Lung (tissue), 12 donors: Measurements from ENCODE around the gene FOXP2. TPM values are rescaled to one million over a fixed set of nuclear protein-coding genes. Genes with fewer than 3 reads are reported as not detected.
A peak's percentile ranks its signal among the peaks of the same experiment; 100 is the strongest.

Source experiments
- ATAC-seq: fragments of 200-7000 bp; cut with Tn5 transposase; one replicate; pipeline ENCODE4 v1.9.1; 2020; ENCODE audit warnings: moderate number of reproducible peaks; ENCODE audit not compliant: insufficient read depth, low FRiP score
- DNase-seq, 3 donors: peaks; one replicate each; pipeline ENCODE4 v3.0.0-alpha.2; 2013 to 2017
- H3K27ac ChIP-seq, 2 donors: one replicate each; pipeline ENCODE4 v1.5.1; 2013; ENCODE audit warnings: mild to moderate bottlenecking in 2 of 2, moderate library complexity in 2 of 2, control low read depth in 1 of 2, inconsistent platforms in 1 of 2, low read depth in 1 of 2, low read length in 1 of 2
- H3K27me3 ChIP-seq, 3 donors: one replicate each; pipeline ENCODE4 v1.5.1; 2013; ENCODE audit warnings: low read length in 2 of 3; ENCODE audit not compliant: control insufficient read depth in 3 of 3, insufficient read depth in 3 of 3
- H3K36me3 ChIP-seq, 4 donors: one replicate each; pipeline ENCODE4 v1.5.1; 2013; ENCODE audit warnings: low read length in 4 of 4, mild to moderate bottlenecking in 1 of 4, moderate library complexity in 1 of 4; ENCODE audit not compliant: control insufficient read depth in 4 of 4, insufficient read depth in 4 of 4
- H3K4me1 ChIP-seq, 5 donors: one replicate each; pipeline ENCODE4 v1.5.1; 2013; ENCODE audit warnings: low read length in 5 of 5, mild to moderate bottlenecking in 2 of 5, moderate library complexity in 1 of 5; ENCODE audit not compliant: control insufficient read depth in 5 of 5, insufficient read depth in 5 of 5
- H3K4me3 ChIP-seq: one replicate; pipeline ENCODE4 v1.5.1; 2013; ENCODE audit warnings: mild to moderate bottlenecking, control low read depth, moderate library complexity
- H3K9ac ChIP-seq, 2 donors: one replicate each; pipeline ENCODE4 v1.5.1; 2013; ENCODE audit warnings: low read length in 2 of 2, control low read depth in 1 of 2; ENCODE audit not compliant: insufficient read depth in 1 of 2
- H3K9me3 ChIP-seq, 4 donors: one replicate each; pipeline ENCODE4 v1.5.1; 2013; ENCODE audit warnings: low read length in 3 of 4, mild to moderate bottlenecking in 1 of 4, moderate library complexity in 1 of 4; ENCODE audit not compliant: control insufficient read depth in 4 of 4, insufficient read depth in 3 of 4
- CTCF ChIP-seq: IDR thresholded peaks from 2 replicates; pipeline ENCODE4 v1.5.1; 2012; ENCODE audit warnings: mild to moderate bottlenecking; ENCODE audit errors: control extremely low read depth, extremely low read depth
- WGBS, 2 donors: extraction: QIAGEN DNeasy Blood & Tissue Kit; methylation state at CpG; one replicate each; pipeline ENCODE4 v1.1.7; 2013; 5-methylcytosine and 5-hydroxymethylcytosine counted together
- polyA plus RNA-seq, 2 donors: library from polyadenylated mRNA; stranded (reverse); fragments of 200-250 nt; gene quantifications; one replicate each; pipeline ENCODE4 v1.2.1, GENCODE V29; 2013
- total RNA-seq, 2 donors: library from RNA; depleted of rRNA in 1 of 2; stranded (reverse); fragments of >200 nt in 1 of 2; gene quantifications; one replicate each; pipeline ENCODE4 v1.2.1, GENCODE V29; 2014 to 2021
- donor health status: control.
- donor health status: control.
- donor health status: Bipolar disorder and iron deficiency.
- donor health status: healthy.
- donor health status: DM: yes; HTN: yes; CAD: no.

Gene FOXP2
- total and polyA plus RNA-seq, 4 donors = 0.93 to 49.3 (median 5.0) TPM

DNA sequence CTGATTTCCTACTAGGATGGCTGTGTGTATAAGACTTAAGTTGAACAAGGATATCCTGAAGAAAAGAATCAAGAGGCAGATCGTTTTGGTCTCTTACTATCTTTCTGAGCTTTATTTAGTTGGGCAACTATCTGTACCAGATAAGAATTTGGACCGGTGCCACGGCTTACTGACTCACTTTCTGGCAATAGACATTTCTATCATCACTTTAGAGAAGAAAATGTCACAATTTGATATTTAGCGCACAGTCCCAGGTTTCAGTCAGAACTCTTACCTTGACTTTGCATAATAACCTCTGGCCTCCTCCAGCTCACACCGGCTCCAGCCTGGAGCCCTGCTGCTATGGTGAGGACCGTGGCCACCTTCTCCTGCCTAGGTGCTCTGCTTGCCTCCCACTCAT, 289.1 kb downstream of the FOXP2 start:
- Histone ChIP-seq H3K27ac (no peak overlapping the region), H3K27me3 (no peaks in the 10 kb centered on the region), H3K4me1 (no peaks in the 10 kb centered on the region), H3K4me3 (no peak overlapping the region), H3K9me3 (peaks cover 0 to 5% (median 0%) of the 10 kb centered on the region in 4 donors), H3K9ac (no peak overlapping the region), H3K36me3 (no peaks in the 10 kb centered on the region)
- no peak for TF ChIP-seq CTCF
- DNase-seq = peak in 2 of 3 donors; percentile 5 to 14
- no peak for ATAC-seq
- WGBS, 2 donors = 80 to 89% methylated on average over 6 of the region's 6 CpGs

- no peaks in the 10 kb centered on the region for H3K27me3 ChIP-seq
- H3K36me3 ChIP-seq = no peaks in the 10 kb centered on the region
- no peak overlapping the region for H3K27ac ChIP-seq
- no peaks in the 10 kb centered on the region for H3K4me1 ChIP-seq
- ATAC-seq (no peak), DNase-seq (no peak)
- H3K9ac ChIP-seq = no peak overlapping the region
- peaks cover 0 to 5% (median 0%) of the 10 kb centered on the region in 4 donors for H3K9me3 ChIP-seq
- WGBS, 2 donors = 82 to 84% methylated on average over 6 of the region's 6 CpGs
- TF ChIP-seq CTCF = no peak
- H3K4me3 ChIP-seq = no peak overlapping the region
Observed at GRCh38 chr7:114708646-114709045, 294.0 kb downstream of the FOXP2 start.

- 81 to 87% methylated on average over 5 of the region's 5 CpGs for WGBS, 2 donors
Observed at GRCh38 chr7:114710499-114710898, 295.9 kb downstream of the FOXP2 start.

More at GRCh38 chr7:114710499-114710898, 295.9 kb downstream of the FOXP2 start:
- no peak for ATAC-seq
- Histone ChIP-seq H3K27ac (no peak overlapping the region), H3K4me3 (no peak overlapping the region), H3K9ac (no peak overlapping the region), H3K36me3 (no peaks in the 10 kb centered on the region), H3K4me1 (no peaks in the 10 kb centered on the region), H3K9me3 (no peaks in the 10 kb centered on the region), H3K27me3 (no peaks in the 10 kb centered on the region)
- TF ChIP-seq CTCF = no peak
- no peak for DNase-seq
